GM19193 (cell line): ENCODE results near the gene GATA2.

Source experiments
- POLR2A ChIP-seq: IDR thresholded peaks from 4 replicates; pipeline ENCODE4 v1.6.1; 2011; ENCODE audit not compliant: insufficient read depth, insufficient read length; ENCODE audit errors: extremely low read depth

Gene GATA2

GRCh38 chr3:128492671-128493569 is at the start of gene GATA2:
TSS of gene GATA2 (minus strand) at chr3:128493201. CDS start at chr3:128487031, 6,170 bp downstream.
- TF ChIP-seq POLR2A, result no peak

- TF ChIP-seq POLR2A, result no peak
Measured at GRCh38 chr3:128541246-128541645, 48.2 kb upstream of the GATA2 start.

GRCh38 chr3:128539376-128539775 is 46.4 kb upstream of the GATA2 start:
- TF ChIP-seq POLR2A, result no peak

GRCh38 chr3:128537091-128537703 is 44.2 kb upstream of the GATA2 start:
- no peak for TF ChIP-seq POLR2A

GRCh38 chr3:128532012-128532983 is 39.3 kb upstream of the GATA2 start:
- no peak for TF ChIP-seq POLR2A

GRCh38 chr3:128524374-128525299 is 31.6 kb upstream of the GATA2 start:
- no peak for TF ChIP-seq POLR2A

GRCh38 chr3:128523591-128523990 is 30.6 kb upstream of the GATA2 start:
- TF ChIP-seq POLR2A, result no peak

- TF ChIP-seq POLR2A, result no peak
Measured at GRCh38 chr3:128521715-128522114, 28.7 kb upstream of the GATA2 start.

GRCh38 chr3:128518587-128519490 is 25.8 kb upstream of the GATA2 start:
- no peak for TF ChIP-seq POLR2A

- TF ChIP-seq POLR2A, result no peak
Measured at GRCh38 chr3:128517648-128518047, 24.6 kb upstream of the GATA2 start.

GRCh38 chr3:128515967-128516366 is 23.0 kb upstream of the GATA2 start:
- TF ChIP-seq POLR2A, result no peak

GRCh38 chr3:128508852-128509251 is 15.9 kb upstream of the GATA2 start:
- no peak for TF ChIP-seq POLR2A

GRCh38 chr3:128506754-128507153 is 13.8 kb upstream of the GATA2 start:
- TF ChIP-seq POLR2A, result no peak
